Retinal pigment epithelial cell (primary cell): ENCODE results near the gene BPIFA1.

Experiments used
- DNase-seq: peaks from one replicate; pipeline ENCODE4 v3.0.0-alpha.2; 2010; ENCODE audit warnings: low read depth
- H3K4me3 ChIP-seq: 2 replicates; pipeline ENCODE4 v1.5.1; 2011; ENCODE audit warnings: mild to moderate bottlenecking, low read length, control low read depth, moderate library complexity
- TF ChIP-seq, protein P1 (sequence below): conservative IDR thresholded peaks from 2 replicates; pipeline ENCODE4 v1.5.1; 2011; ENCODE audit warnings: low read depth, low read length, control low read depth, inconsistent platforms

BPIFA1 gene

DNA sequence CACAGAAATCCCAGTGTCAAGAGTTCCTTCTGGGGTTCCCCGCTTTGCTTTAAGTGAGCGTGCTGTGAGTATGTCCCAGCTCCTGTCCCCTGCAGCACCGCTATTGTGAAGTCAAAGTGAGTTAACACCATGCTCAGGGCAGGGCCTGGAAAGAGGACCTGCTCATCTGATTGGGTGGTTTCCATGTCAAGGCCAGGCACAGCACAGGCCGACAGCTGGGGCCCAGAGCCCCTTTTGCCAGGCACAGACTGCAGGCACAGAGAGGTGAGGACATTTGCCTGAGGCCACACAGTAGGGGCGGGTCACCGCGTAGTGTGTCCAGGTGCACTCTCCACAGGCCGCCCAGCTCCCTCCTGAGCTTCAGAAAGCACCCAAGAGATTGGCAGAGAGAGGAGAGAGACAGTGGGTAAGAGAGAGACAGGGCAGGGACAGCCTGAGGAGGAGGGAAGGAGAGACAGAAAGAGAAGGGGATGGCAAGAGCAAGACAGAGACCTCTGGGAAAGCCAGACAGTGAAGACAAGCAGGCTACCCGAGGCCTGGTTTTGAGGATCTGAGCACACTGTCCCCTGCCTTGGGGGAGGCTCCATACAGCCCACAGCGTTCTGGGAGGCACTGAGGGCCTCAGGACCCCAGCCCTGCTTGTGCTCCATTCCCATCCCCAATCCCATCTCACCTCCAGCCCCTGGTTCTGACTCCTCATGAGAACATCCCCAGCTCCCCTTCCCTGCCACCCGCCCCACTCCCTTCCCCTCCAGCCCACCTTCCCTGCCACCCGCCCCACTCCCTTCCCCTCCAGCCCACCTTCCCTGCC, 40.7 kb downstream of the BPIFA1 start:
- TF ChIP-seq, protein P1, sequence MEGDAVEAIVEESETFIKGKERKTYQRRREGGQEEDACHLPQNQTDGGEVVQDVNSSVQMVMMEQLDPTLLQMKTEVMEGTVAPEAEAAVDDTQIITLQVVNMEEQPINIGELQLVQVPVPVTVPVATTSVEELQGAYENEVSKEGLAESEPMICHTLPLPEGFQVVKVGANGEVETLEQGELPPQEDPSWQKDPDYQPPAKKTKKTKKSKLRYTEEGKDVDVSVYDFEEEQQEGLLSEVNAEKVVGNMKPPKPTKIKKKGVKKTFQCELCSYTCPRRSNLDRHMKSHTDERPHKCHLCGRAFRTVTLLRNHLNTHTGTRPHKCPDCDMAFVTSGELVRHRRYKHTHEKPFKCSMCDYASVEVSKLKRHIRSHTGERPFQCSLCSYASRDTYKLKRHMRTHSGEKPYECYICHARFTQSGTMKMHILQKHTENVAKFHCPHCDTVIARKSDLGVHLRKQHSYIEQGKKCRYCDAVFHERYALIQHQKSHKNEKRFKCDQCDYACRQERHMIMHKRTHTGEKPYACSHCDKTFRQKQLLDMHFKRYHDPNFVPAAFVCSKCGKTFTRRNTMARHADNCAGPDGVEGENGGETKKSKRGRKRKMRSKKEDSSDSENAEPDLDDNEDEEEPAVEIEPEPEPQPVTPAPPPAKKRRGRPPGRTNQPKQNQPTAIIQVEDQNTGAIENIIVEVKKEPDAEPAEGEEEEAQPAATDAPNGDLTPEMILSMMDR, result no peak
- H3K4me3 ChIP-seq, result no peak overlapping the region
- DNase-seq, result no peak

DNA sequence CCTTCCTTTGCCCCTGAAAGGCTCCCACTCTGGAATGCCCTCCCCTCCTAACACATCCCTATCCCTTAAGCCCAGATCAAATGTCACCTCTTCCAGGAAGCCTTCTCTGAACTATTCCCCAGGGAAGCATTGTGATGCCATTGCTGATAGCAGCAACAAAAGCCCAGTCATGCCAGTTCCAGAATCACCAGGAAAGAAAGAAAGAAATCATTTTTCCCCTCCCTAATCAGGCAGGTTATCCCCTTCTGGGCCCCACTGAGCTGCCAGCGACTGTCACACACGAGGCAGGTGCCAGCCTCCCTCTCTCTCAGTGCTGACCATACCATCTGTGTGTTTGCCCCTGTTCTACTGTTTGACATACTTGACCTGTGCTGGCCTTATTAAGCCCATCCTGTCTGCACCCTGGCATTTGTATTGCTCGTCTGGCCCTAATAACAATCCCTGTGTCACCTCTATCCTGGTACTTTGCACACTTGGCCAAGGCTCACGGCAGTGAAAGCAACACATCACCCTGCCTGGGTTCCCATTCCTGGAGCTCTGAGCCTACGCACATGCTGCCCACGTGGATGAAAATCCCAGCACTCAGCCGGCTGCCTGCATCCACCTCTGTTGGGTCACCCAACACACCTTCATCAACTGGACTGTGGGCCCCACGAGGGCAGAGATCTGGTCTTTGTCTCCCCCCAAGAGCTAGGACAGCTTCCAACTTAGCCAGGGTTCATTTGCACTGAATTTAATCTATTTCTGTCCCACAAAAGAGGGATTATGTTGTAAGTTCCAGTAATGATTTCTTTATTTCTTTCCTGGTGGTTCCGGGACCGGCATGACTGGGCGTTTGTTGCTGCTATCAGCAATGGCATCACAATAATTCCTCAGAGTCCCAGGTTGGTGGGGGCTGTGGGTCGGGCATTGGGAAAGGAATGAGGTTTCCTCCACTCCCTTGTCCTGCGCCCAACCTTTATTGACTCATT, 42.0 kb downstream of the BPIFA1 start:
- no peak overlapping the region for H3K4me3 ChIP-seq
- DNase-seq, result peak; percentile 53
- TF ChIP-seq, protein P1, result no peak

DNA sequence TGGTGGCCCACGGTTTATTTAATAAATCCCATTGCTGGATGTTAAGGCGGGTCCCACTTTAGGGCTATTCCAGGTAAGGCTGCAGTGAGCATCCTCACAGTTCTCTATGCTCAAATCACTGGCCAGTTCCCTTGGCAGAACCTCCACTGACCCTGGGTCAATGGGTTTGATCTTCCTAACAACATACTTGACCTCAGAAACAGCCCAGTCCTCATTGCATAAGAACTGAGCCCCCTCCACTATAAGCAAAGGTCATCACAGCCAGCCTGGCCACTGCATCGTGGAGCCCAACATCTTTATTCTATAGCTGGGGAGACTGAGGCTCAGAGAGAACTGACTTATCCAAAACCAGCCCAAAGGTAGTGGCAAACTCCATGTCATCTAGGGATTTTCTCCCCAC, 42.9 kb downstream of the BPIFA1 start:
- no peak for DNase-seq
- TF ChIP-seq, protein P1, result no peak
- no peak overlapping the region for H3K4me3 ChIP-seq

DNA sequence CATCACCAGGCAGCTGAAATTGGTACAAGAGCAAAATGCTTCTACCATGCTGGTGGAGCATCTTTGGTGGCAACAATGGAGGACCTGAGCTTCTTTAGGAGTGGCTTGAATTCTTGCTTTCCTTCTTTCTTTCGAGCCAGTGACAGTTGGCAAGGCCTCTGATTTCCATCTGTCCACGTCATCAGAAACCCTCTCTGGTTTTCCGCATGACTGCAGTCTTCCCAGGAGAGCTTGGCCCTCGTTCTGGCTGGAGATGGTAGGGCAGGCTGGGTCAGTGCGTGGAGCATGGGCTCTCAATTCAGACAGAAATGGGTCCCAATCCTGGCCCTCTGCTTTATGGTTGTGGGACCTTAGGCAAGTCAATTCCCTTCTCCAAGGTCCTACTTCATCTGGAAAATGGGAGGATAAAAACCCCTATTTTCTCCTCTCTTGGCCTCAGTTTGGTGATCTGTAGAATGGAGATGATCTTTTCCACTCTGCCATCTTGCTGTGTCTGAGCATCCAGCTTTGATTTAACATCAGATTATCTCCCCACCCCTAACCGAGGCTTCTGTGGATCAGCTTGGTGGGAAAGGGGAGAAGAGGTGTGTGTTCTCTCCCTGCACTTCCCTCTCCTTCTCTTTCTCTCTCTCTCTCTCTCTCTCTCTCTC, 43.6 kb downstream of the BPIFA1 start:
- TF ChIP-seq, protein P1, result no peak
- DNase-seq, result no peak
- H3K4me3 ChIP-seq, result no peak overlapping the region

DNA sequence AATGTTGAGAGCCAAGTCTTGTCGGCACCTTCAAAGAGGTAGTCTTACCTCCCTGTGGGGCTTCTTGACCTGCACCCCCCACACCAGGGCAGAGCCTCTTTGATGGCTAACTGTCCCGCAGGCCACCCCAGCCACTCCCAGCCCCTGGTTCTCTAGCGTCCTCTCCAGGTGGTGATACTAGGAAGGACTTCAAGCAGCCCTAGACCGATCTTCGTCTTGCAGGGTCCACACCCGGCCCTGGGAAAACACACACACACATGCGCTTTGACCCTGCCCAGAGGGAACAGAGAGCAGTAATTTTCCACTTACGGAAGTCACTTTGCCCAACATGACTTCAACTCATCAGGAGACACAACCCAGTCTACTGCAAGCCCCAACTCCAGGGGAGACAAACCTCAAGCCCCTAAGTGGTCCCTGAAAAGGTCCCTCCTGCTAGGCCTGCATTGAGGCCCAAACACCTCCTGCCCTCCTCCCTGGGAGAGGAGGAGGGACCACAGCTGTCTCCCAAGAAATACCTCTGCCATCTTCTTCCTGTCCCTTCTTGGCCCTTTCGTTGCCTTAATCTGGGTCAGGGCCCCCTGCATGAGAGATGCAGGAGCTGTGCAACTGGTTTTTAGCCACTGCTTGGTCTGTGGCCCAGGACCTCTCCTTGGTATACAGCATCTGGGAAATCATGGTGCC, 44.3 kb downstream of the BPIFA1 start:
- TF ChIP-seq, protein P1, result no peak
- H3K4me3 ChIP-seq, result no peak overlapping the region
- DNase-seq, result no peak

DNA sequence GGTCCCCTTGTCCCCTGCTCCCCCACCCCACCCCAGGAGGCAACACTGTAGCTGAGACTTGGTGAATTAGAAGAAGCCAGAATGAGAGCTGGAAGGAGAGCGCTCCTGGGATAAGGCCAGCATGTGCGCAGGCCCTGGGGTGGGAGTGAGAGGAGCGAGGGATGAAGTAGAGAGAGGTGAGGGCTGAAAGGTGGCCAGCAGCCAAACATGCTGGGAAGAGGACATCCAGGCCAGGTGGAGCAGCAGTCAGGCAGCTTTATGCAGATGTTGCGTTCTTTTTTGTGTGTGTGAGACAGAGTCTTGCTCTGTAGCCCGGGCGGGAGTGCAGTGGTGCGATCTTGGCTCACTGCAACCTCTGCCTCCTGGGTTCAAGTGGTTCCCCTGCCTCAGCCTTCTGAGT, 45.0 kb downstream of the BPIFA1 start:
- no peak for DNase-seq
- no peak overlapping the region for H3K4me3 ChIP-seq
- TF ChIP-seq, protein P1, result no peak
